HG02973 (cell line): ENCODE measurements around the gene TSPAN9.

Experiments used
- ATAC-seq: cut with Tn5 transposase; IDR thresholded peaks from one replicate; pipeline ENCODE4 v1.9.1; 2021; ENCODE audit warnings: moderate library complexity; ENCODE audit not compliant: unreplicated experiment

The TSPAN9 gene

GRCh38 chr12:3097836-3098235, 20.7 kb downstream of the TSPAN9 start:
- ATAC-seq, result no peak

GRCh38 chr12:3098436-3098835, 21.3 kb downstream of the TSPAN9 start:
- no peak for ATAC-seq

DNA sequence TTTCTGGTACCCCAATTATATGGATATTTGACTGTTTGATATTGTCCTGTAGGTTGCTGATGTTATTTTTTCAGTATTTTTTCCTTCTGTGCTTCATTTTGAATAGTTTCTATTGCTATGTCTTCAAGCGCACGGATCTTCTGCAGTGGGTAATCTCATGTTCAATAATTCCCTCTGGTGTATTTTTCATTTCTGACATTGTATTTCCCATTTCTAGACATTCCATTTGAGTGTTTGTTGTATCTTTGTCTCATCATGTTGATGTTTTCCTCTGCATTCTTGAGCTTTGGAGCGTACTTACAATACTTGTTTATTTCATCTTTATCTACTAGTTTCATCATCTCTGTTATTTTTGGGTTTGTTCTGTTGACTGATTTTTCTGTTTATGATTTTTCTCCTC, 22.0 kb downstream of the TSPAN9 start:
- ATAC-seq, result no peak

- no peak for ATAC-seq
Measured at GRCh38 chr12:3101309-3102024, 24.3 kb downstream of the TSPAN9 start.

DNA sequence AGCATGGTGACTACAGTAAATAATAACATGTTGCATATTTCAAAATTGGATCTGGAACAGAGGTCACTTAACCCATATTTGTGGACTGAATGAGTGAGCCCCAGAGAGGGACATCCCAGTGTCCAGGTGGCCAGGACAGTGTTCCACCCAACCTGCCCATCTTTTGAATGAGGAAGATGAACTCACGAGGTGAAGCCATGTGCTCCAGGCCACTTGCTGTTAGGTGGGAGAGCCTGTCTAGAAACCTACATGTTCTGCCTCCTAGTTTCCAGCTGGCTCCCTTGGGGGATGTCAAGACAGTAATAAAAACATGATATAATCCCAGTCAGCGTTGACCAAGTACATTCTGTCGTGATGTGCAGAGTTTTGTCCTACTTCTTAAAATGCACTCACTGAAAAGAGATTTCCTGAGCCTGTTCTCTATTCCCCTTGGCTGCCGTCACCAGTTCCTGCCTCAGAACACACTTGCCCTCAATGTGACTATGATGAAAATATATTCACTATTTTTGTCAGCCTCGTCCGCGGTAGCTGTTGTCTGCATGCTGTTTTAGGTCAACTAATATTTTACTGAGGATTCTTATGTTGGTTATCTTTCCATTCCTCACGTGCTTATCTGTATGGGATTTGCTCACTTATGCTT, 25.7 kb downstream of the TSPAN9 start:
- ATAC-seq, result no peak

- no peak for ATAC-seq
Measured at GRCh38 chr12:3103806-3104205, 26.6 kb downstream of the TSPAN9 start.

DNA sequence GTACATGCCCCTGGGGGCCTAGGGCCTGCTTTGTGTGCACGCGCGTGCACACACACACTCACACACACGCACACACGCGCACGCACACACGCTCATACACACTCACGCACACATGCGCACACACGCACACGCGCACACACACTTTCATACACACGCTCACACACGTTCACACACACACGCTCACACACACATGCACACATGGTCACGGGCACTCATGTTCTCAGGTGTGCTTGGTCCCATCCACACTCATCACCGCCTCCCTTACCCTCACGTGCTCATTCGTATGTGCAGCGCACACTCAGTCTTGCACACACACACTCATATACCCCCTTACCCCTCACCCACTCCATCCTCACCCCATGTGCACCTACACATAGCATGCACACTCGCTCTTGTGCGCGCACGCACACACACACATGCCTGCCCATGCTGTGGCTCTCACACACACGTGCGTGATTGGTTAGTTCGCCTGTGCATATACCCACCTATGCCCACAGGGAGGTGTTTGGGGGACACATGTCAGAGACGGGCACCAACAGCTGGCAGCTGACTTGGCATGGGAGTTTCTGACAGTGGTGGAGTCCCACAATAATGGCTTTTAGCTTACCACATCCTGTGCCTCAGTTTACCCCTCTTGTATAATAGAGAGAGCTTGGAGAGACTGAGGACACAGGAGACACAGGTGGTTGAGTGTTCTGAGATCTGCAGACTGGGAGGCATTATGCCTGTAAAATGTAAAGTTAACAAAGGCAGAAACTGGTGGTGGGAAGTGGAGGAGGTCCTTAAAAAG, 28.7 kb downstream of the TSPAN9 start:
- no peak for ATAC-seq

DNA sequence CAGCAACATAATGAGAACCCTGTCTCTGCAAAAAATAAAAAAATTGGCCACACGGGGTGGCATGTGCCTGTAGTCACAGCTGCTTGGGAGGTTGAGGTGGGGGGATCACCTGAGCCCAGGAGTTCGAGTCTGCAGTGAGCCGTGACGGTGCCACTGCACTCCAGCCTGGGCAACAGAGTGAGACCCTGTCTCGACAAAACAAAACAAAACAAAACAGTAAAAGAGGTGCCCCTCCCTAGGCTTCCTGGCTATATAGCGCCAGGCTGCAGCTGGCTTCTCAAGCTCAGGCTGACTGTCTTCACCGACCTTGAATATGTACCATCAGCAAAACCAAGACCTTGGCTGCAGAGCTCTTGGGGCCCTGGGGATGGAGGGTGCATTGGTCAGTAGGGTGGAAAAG, 29.4 kb downstream of the TSPAN9 start:
- ATAC-seq, result no peak

GRCh38 chr12:3107071-3107583, 29.9 kb downstream of the TSPAN9 start:
- no peak for ATAC-seq

GRCh38 chr12:3107954-3108353, 30.8 kb downstream of the TSPAN9 start:
- ATAC-seq, result no peak

DNA sequence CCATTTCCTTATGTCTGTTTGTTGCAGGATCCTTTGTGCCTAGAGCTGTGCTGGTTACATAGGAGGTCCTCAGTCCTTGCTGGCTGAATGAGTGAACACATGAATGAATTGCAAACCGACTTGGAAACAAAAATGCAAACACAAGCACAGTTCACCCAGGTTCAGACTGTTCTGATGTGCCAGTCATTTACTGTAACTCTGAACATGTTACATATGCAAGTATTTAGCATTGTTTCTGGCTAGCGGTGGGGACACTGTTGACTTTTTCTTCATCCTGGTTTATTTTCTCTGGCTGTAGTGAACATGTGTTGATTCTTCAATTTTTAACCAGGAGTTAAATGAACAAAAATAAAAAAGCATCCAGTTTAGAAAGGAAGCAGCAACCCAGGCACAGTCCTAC, 33.4 kb downstream of the TSPAN9 start:
- no peak for ATAC-seq

GRCh38 chr12:3113671-3114325, 36.6 kb downstream of the TSPAN9 start:
- ATAC-seq, result no peak

GRCh38 chr12:3114671-3115070, 37.5 kb downstream of the TSPAN9 start:
- no peak for ATAC-seq

GRCh38 chr12:3115078-3115477, 37.9 kb downstream of the TSPAN9 start:
- ATAC-seq, result no peak

- no peak for ATAC-seq
Measured at GRCh38 chr12:3116106-3116844, 39.1 kb downstream of the TSPAN9 start.

GRCh38 chr12:3117144-3117581, 40.0 kb downstream of the TSPAN9 start:
- no peak for ATAC-seq

GRCh38 chr12:3117591-3118015, 40.4 kb downstream of the TSPAN9 start:
- ATAC-seq, result no peak

DNA sequence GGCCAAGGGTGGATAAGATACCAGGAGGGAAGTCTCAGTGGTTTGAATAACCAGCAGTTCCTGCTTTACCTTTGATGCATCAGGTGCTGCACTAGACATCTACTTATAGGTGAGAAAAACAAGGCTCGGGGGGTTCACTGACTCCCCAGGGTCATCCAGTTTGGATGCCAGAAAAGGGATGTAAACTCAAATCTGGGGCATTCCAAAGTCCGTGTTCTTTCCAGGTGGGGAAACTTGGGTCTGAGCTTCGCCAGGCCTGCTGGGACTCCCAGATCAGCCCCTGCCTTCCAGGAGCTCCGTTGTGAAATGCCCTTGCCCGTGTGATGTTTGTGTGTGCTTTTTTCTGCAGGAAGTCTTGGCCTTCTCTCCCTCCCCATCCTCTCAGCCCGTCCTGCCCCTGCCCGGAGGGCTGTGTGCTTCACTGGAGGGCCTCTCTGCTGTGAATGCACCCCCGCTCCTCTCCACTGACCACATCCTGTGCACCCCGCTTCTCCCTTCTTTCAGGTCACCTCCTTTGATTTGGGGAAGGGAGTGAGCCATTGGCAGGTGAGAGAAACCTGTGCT, 42.1 kb downstream of the TSPAN9 start:
- no peak for ATAC-seq

GRCh38 chr12:3119756-3120601, 42.8 kb downstream of the TSPAN9 start:
- no peak for ATAC-seq
